Left cardiac atrium (tissue), 4 donors: Measurements from ENCODE around the gene CPT2. TPM values are rescaled to one million over a fixed set of nuclear protein-coding genes. Genes with fewer than 3 reads are reported as not detected.
"Not testable (repeated sequence)": the region's sequence is repeated elsewhere in the genome, so short reads cannot be mapped to it uniquely, and the experiment has no call there.

Experiments
- ATAC-seq, 2 donors: fragments of 200-7000 bp; cut with Tn5 transposase; one replicate each; pipeline ENCODE4 v1.9.1; 2020; ENCODE audit warnings: mild to moderate bottlenecking in 2 of 2, moderate library complexity in 2 of 2
- DNase-seq: peaks from one replicate; pipeline ENCODE4 v3.0.0-alpha.2; 2020
- intact Hi-C, 2 donors: fragments of 100-400 bp; cut with DNase I; formaldehyde crosslinking; loops; one replicate each; pipeline versions ENCODE4 v1.14.1 to v1.15.1; 2022 to 2023
- total RNA-seq, 2 donors: library from RNA; stranded (reverse); fragmentation: NEBNext Ultra II Directional; extraction: Animal tissue kit (Norgen Biotek cat#: 25700); gene quantifications; one replicate each; pipeline ENCODE4 v1.2.1, GENCODE V29; 2021
- donor health status: DM: no; HTN: yes; CAD: no.
- donor health status: DM: no; HTN: yes; CAD: no; lungs with severe emphysema.
- donor health status: DM: yes; HTN: yes; CAD: no.
- donor health status: Dilated cardiomyopathy.

The CPT2 gene
- total RNA-seq, 2 donors from 2014 or later: 15.2 to 16.7 TPM

DNA sequence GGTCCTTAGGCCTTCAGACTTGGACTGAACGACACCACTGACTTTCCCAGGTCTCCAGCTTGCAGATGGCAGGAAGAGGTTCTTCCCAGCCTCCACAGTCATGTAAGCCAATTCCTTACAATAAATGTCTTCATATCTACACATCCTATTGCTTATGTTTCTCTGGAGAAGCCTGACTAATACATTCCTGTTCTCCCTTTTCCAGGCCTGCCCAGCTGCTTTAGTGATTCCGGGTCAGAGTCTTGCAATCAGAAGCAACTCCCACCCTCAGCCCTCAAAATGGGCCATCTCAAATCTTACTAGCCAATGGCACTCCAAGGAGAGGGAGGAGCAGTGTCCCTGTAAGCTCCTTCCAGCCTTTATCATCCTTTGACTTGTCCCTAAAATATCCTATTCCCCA lies 16.4 kb upstream of the CPT2 start:
- intact Hi-C loops: loop anchor here in 1 of 2 donors (5.0 to 10.0 kb wide), 2 partner anchors 273 to 475 kb away; no protein-coding TSS in a partner anchor
- DNase-seq (no peak), ATAC-seq (no peak)

DNA sequence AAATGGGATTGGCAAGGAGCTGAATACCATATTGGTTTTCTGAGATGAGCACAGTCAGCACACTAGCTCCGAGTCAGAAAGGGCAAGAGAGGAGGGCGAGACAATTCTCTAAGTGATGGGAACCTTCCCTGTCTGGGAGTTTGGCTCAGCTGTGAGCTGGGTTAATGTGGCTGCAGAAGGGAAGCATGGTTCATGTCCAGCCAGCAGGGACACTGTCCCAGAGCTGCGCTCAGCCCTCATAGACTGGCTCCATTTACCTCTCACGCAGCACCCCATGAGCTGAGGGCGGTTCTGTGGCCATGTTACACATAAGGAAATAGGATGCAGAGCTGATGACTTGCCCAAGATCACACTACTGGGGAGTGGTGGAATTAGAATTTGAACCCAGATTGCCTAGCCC lies 15.7 kb upstream of the CPT2 start:
- intact Hi-C loops: loop anchor here in 1 of 2 donors (5.0 to 10.0 kb wide), 2 partner anchors 274 to 476 kb away; no protein-coding TSS in a partner anchor
- DNase-seq: no peak
- no peak for ATAC-seq

DNA sequence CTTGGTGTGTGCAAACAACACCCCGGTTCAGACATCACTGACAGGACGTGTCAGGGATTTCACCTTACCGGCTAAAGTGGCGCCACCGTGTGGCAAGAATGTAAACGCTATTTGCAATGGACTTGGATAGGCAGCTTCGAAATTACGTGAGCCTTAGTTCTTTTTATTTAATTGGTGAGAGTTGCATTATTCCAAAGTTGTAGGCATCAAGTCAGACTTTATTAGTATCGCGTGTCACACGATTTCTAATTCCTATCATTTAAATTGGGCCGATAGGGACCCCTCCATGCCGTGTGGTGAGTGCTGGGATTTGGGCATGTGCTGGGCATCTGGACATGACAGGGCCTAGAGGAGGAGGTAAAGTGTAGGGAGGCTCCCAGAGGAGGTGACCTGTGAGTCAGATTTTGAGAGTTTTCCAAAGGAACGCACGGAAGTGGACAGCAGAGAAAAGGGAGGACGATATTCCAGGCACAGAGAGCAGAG lies 14.5 kb upstream of the CPT2 start:
- intact Hi-C loops: loop anchor here in 1 of 2 donors (5.0 to 10.0 kb wide), 2 partner anchors 275 to 477 kb away; no protein-coding TSS in a partner anchor
- peak; percentile 53 to 64 for ATAC-seq
- peak; percentile 84 for DNase-seq

DNA sequence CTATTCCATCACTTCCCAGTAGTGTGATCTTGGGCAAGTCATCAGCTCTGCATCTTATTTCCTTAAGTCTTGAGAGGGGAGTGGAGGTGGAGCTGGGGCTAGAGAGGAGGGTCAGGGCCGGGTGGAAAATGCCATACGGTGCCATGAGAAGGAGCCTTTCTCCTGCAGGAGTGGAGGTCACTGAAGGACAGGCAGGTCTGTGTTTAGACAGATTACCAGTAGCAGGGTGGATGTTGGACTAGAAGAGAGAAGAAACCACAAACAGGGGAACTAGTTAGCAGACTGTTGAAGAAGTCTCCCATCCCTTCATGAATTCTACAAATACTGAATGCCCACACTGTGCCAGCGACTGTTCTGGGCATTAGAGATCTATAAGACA lies 13.9 kb upstream of the CPT2 start:
- DNase-seq (no peak), ATAC-seq (peak in 1 of 2 donors; percentile 4)
- intact Hi-C loops: loop anchor here in 1 of 2 donors (5.0 to 10.0 kb wide), 2 partner anchors 275 to 478 kb away; no protein-coding TSS in a partner anchor

DNA sequence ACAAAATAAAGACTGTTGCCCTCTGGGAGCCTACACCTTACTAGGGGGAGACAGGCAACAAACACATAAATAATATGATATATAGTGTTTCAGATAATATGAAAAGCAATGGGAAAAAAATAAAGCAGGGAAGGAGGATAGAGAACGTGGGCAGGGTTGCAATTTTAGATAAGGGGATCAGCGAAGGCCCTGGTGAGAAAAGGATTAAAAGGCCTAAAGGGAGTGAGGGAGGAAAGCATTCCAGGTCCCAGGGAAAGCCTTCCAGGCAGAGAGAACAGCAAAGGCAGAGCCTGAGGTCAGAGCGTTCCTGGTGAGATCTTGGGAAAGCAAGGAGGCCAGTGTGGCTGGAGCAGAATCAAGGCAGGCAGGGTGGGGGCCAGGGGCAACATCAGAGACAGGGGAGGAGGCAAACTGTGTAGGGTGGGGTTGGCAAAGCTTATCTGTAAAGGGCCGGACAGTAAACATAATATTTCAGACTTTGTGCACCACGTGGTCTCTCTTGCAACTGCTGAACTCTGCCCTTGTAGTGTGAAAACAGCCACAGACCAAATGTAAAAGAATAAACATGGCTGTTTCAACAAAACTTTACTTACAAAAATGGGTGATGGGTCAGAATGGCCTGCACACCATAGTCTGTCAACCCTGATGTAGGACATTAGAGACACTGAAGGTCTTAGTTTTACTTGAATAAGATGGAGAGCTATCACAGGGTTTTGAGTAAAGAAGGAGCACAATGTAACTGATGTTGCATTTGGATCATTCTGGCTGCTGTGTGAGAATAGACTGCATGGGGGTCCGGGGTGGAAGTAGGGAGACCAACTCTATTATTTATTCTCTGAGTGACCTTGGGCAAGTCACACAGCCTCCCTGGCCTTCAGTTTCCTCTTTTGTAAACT lies 13.3 kb upstream of the CPT2 start:
- intact Hi-C loops: loop anchor here in 1 of 2 donors (5.0 to 10.0 kb wide), 2 partner anchors 276 to 479 kb away; no protein-coding TSS in a partner anchor
- no peak for DNase-seq
- ATAC-seq: peak; percentile 77 to 83

DNA sequence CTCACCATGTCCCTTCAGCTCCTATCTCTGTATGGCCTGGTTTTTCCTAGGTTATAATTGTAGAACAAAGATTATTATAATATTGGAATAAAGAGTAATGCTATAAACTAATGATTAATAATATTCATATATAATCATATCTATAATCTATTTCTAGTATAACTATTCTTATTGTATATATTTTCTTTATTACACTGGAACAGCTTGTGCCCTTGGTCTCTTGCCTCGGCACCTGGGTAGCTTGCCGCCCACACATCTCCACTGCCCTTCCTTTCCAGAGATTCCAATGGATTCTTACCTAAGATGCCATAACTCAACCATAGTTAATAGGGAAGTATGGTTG lies 10.7 kb upstream of the CPT2 start:
- not testable (repeated sequence) for ATAC-seq

DNA sequence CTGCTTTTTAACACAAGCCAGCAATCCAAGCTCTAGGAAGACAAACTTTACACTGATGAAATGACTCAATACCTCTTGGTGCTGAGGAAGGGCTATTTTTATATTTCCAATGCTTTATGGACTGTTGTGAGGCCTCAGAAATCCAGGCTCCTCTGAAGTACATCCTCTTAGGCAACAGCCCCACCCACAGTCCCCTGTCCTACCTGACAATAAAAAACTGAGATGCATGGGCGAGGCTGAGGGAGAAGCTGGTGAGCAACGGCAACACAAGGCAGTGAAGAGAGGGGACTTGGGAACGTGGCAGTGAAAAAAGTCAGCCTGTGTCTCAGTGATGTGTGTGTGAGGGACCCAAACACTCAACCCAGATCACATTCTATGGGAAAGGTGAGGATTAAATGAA lies 10.1 kb upstream of the CPT2 start:
- no peak for ATAC-seq
- no peak for DNase-seq
- intact Hi-C loops: loop anchor here in 1 of 2 donors (10.0 kb wide), 1 partner anchor 482 kb away; no protein-coding TSS in a partner anchor

More for the DNA sequence above, 10.7 kb upstream of the CPT2 start:
- intact Hi-C loops: loop anchor here in 1 of 2 donors (10.0 kb wide), 1 partner anchor 481 kb away; no protein-coding TSS in a partner anchor
- DNase-seq: not testable (repeated sequence)

DNA sequence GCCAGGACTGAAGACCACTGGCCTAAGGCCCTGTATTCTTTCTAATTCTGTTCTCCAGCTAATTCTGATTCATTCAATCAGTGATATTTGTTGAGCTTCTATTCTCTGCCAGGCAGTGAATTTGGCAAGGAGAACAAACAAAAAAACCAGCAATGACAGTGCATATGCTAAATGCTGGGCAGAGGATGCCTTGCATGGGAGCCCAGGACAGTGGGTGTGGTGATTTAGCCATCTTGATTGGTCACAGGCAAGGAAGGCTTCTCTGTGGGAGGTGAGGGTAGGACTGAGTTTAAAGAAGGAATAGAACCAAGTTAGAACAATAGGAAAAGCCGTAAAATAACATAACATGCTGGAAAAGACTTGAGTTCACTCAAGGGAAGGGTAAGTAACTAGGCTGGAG lies 9.2 kb upstream of the CPT2 start:
- intact Hi-C loops: loop anchor here in 1 of 2 donors (10.0 kb wide), 1 partner anchor 483 kb away; no protein-coding TSS in a partner anchor
- no peak for ATAC-seq
- DNase-seq: no peak

DNA sequence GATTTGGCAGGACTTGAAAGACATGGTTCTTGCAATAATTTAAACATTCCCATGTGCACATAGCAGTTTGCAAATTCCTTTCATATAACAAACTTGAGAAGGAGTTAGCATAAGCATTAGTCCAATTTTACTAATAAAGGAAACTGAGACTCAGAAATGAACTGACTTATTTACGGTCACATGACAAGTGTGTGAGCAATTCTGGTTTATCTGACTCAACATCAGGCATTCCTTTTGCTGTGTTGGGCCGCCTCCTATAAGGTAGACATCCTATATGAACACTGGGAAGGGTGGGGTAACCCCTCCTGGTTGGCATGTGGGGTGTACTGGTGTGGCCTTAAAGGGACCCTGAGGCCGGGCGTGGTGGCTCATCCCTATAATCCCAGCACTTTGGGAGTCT lies 8.5 kb upstream of the CPT2 start:
- DNase-seq (no peak), ATAC-seq (no peak)
- intact Hi-C loops: loop anchor here in 1 of 2 donors (10.0 kb wide), 1 partner anchor 483 kb away; no protein-coding TSS in a partner anchor

DNA sequence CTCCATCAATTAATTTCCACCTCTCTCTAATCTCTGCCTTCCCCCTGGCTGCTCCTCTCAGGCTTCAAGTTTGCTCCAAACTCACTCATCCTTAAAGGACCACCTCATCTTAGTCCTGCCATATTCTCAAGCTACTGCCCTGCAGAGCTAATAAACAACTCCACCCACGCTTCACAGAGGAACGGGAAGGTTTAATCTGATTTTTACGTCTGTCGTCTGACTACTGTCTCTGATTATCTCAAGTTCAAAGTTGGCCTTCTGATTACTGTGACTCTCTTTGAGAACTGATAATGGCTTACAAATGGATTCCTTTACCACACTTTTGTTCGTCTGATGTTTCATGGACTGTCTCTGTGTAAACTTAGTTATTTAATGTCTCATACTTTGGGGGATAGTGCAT lies 7.6 kb upstream of the CPT2 start:
- intact Hi-C loops: loop anchor here in 1 of 2 donors (10.0 kb wide), 1 partner anchor 484 kb away; no protein-coding TSS in a partner anchor
- no peak for ATAC-seq
- DNase-seq: no peak

DNA sequence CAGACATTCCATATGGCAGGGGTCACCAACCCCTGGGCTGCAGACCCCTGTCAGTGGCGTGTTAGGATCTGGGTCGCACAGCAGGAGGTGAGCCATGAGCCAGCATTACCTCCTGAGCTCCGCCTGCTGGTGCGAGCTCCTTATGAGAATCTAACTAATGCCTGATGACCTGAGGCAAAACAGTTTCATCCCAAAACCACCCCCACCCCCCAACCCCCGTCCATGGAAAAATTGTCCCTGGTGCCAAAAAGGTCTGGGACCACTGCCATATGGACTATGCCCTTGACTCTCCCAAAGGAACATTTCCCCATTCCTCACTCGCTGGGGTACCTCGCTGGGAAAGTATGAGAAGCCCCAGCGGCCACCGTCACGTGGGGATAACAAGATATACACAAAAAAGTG lies 6.4 kb upstream of the CPT2 start:
- ATAC-seq (no peak), DNase-seq (no peak)
- intact Hi-C loops: no loop called here

DNA sequence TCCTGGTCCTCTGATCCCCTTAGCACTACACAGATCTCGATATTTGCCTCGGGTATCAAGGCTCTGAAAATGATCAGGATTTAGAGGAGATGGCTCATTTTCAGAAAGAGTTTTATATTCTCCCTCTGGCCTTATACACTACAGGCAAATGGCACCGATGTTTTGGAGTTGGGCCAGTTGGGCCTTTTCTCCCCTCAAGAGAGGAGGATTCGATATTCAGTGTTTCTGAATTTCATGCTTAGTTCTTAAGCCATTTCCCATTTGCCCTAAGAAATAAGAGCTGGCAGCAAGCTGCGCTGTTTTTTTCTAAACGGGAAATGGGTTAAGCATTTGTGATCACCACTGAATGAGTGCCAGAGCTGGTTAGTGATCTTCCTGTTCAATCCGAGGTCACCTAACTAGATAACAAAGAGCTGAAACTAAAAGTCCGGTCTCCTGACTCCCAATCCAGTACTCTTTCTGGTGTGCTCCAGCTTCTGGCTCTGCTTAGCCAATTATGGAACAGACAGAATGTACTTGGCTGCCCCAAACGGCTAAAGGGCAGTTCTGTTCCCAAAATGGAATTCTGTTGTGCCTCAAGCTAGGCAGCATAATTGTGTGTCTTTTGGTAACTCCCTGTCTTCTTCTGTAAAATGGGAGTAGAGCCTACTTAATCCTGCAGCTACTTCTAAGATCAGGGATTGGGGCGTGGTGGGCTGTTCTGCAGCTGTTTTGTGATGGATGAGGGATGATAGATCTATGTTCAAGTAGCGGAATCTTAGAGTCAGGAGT lies 1.2 kb upstream of the CPT2 start:
- intact Hi-C loops: no loop called here
- DNase-seq: no peak
- ATAC-seq: no peak

DNA sequence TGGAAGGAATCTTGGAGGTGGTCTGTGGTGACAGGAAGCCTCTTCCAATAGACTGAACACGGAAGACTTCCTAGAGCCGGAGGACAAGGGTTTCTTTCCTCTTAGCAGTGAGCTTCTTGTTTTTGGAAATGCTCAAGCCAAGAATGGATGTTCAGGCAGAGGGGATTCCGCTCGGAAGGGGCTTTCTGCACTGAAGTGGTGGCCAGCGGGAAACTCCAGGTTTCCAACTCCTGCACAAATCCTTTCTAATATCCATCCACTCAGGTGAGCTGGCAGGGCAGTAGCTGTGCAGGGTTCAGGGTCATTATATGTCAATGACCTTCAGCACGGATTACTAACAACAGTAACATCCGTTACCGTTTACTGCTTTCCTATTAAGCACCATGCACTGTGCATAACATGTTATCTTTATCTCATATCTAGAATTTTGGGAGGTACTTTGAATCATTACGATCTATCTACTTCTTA lies 573 bp upstream of the CPT2 start:
- DNase-seq (no peak), ATAC-seq (peak in 1 of 2 donors; percentile 7)
- intact Hi-C loops: no loop called here

DNA sequence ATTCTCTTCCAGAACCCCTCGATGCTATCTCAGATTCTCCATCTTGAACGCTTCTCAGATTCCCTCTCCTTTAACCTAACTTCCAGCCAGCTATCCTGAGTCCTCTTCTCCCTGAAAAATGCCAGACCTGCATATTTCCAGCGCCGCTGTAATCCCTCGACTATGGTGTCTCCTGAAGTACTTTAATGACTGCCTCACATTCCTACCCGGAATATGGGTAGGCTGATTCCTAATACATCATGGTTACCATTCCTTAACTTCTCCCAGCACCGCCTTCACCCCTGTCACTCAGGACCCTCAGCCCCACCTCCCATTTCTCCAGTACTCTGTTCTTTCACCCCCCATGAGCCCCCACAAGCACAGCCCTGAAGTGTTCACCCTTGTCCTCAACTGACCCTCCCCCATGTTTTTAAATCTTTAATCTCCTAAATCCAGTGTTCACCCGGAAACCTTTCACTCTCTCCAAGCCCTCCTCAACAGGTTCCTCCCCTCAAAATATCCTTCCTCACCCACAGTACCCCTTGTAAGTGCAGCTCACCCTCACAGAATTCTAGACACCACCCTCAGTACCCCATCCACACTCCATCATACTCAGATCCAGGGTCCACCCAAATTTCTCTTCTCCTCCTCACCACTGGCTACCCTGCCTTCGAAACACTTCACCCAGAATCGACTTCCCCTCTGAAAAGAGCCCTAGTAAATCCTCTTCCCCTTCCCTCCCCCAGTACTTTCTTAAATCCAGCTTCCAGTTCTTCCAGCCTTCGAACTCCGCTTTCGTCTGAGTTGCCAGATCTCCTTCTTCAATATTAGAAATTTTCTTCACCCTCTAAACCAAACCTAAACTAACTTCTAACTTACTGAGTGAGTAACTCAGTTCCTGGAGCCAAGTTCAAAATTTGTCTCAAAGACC lies 922 bp downstream of the CPT2 start:
- intact Hi-C loops: no loop called here
- ATAC-seq: peak; percentile 9 to 34
- DNase-seq: no peak

DNA sequence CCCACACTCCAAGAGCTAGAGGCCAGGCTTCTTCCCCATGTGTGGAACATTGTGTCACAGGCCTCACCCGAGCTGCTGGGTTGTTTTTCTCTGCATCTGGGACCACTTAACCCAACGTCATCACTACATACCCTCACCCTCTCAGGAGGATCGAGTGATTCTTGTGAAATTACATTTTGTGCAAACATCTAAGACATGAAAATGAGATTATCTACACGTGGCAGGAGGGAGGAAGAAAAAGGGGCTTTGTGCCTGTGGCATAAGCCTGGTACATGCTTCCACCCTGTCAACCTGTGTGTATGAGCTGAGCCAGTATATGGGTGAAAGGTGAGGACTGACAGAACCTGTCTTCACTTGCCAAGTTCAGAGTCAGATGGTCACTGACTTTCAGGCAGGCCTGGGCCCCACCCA lies 1.6 kb downstream of the CPT2 start:
- ATAC-seq (peak in 1 of 2 donors; percentile 15), DNase-seq (no peak)
- intact Hi-C loops: no loop called here

DNA sequence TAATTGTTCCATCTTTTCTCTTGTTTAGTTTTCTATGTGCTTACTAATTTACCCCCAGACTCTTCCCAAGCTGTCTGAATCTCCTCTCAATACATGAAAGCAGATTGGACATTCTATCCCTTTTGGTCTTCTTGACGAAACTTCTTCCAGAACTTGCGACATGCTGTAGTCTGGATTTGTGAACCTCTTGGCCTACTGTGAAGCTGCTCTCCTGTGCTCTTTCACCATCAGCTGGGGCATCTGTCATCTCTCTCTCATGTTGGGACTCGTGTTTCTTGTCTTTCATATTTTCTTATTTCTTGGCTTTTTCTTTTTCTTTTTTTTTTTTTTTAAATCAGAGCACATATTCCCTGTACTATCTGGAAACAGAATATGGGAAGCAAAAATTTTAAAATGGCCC lies 6.8 kb downstream of the CPT2 start:
- intact Hi-C loops: no loop called here
- ATAC-seq: no peak
- DNase-seq: no peak

DNA sequence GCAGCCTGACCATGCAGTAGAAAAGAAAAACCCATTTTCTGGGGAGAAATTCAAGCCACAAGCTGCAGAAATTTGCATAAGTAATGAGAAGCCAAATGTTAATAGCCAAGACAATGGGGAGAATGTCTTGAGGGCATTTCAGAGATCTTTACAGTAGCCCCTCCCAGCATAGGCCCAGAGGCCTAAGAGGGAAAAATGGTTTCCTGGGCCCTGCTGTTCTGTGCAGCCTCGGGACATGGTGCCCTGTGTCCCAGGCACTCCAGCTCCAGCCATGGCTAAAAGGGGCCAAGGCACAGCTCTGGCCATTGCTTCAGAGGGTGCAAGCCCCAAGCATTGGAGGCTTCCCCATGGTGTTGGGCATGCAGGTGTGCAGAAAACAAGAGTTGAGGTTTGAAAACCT lies 8.9 kb downstream of the CPT2 start:
- ATAC-seq, DNase-seq, intact Hi-C loops: not testable (repeated sequence)

DNA sequence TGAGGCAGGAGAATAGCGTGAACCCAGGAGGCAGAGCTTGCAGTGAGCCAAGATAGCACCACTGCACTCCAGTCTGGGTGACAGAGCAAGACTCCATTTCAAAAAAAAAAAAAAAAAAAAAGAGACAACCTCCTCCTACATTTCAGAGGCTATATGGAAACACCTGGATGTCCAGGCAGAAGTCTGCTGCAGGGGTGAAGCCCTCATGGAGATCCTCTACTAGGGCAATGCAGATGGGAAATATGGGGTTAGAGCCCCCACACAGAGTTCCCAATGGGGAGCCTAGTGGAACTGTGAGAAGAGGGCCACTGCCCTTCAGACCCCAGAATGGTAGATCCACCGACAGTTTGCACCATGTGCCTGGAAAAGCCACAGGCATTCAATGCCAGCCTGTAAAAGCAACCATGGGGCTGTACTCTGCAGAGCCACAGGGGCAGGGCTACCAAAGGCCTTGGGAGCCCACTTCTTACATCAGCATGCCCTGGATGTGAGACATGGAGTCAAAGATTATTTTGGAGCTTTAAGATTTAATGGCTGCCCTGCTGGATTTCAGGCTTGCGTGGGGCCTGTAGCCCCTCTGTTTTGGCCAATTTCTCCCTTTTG lies 9.6 kb downstream of the CPT2 start:
- intact Hi-C loops, DNase-seq, ATAC-seq: not testable (repeated sequence)
